Measurements from ENCODE around the gene SRC. TPM values are rescaled to one million over a fixed set of nuclear protein-coding genes. Genes with fewer than 3 reads are reported as not detected.

Gene SRC
- total RNA-seq, 2 experiments from 2014 or later, result 4.2 to 5.7 TPM

GRCh38 chr20:37346535-37347346 lies 801 bp downstream of the SRC start:
- intact Hi-C loops (cut with DNase I, micrococcal nuclease), result loop anchor here (2.0 to 5.0 kb wide), 2 partner anchors 54 to 58 kb away; partner anchors contain the start of gene MANBAL (in 1 of the 2)
- Mint-ChIP-seq H3K27me3 (no peaks in the 10 kb centered on the region), H3K4me1 (peaks cover 11% of the 10 kb centered on the region), H3K9me3 (ENCODE audit: low read depth) (no peaks in the 10 kb centered on the region), H3K27ac (no peak overlapping the region), H3K4me3 (peak overlapping the region; percentile 40), H3K36me3 (ENCODE audit: low read depth) (no peaks in the 10 kb centered on the region)
- ATAC-seq, result no peak
- POLR2A ChIA-PET, result no interaction called here
- DNase-seq, result no peak
- CTCF ChIA-PET, result no interaction called here

DNA sequence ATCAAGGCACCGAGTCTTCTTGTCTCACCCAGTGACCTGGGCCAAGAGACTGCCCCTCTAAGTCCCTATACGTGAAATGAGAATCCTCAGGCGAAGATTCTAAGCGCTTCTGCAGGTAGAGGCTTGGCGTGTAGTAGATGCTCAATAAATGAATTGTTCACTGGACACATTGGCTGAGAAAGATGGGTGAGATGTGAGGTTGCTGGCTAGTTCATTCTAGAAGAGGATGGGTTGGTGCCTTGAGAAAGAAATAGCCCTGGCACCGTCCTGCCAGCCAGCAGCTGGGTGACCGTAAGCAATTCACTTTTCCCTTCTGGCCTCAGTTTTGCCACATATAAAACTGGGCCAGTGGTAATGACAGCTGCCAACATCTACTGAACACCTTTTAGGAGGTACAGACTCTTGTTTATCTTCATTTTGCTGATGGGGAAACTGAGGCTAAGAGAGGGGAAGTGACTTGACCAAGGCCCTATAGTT lies 1.4 kb downstream of the SRC start:
- POLR2A ChIA-PET, result no interaction called here
- no peaks in the 10 kb centered on the region for H3K9me3 Mint-ChIP-seq (ENCODE audit: low read depth)
- CTCF ChIA-PET, result interaction anchor here (1.3 kb wide), 1 partner anchor 38 kb away, joined by 6 read pairs; no protein-coding TSS in a partner anchor
- ATAC-seq, result no peak
- peaks cover 11% of the 10 kb centered on the region for H3K4me1 Mint-ChIP-seq
- H3K27ac Mint-ChIP-seq, result no peak overlapping the region
- no peaks in the 10 kb centered on the region for H3K27me3 Mint-ChIP-seq
- H3K36me3 Mint-ChIP-seq (ENCODE audit: low read depth), result no peaks in the 10 kb centered on the region
- peak overlapping the region; percentile 40 for H3K4me3 Mint-ChIP-seq
- no peak for DNase-seq
- intact Hi-C loops (cut with DNase I, micrococcal nuclease), result loop anchor here (2.0 to 5.0 kb wide), 2 partner anchors 55 to 59 kb away; partner anchors contain the start of gene MANBAL (in 1 of the 2)

- ATAC-seq (peak; percentile 59), DNase-seq (peak; percentile 57)
- Mint-ChIP-seq H3K4me3 (no peak overlapping the region), H3K27me3 (no peaks in the 10 kb centered on the region), H3K4me1 (peaks cover 11% of the 10 kb centered on the region), H3K9me3 (ENCODE audit: low read depth) (no peaks in the 10 kb centered on the region), H3K27ac (no peak overlapping the region), H3K36me3 (ENCODE audit: low read depth) (no peaks in the 10 kb centered on the region)
- CTCF ChIA-PET, result interaction anchor here (0.5 to 1.3 kb wide), 3 partner anchors 24 to 156 kb away, joined by 3 to 6 read pairs (median 3); no protein-coding TSS in a partner anchor
- intact Hi-C loops (cut with DNase I, micrococcal nuclease), result loop anchor here (2.0 to 5.0 kb wide), 2 partner anchors 56 to 59 kb away; partner anchors contain the start of gene MANBAL (in 1 of the 2)
- POLR2A ChIA-PET, result interaction anchor here (0.6 kb wide), 1 partner anchor 14 kb away, joined by 3 read pairs; no protein-coding TSS in a partner anchor
These were observed 2.2 kb downstream of the SRC start for GRCh38 chr20:37347891-37348791.

- H3K4me1 Mint-ChIP-seq, result peaks cover 11% of the 10 kb centered on the region
- no peaks in the 10 kb centered on the region for H3K9me3 Mint-ChIP-seq (ENCODE audit: low read depth)
- H3K4me3 Mint-ChIP-seq, result no peak overlapping the region
- H3K27ac Mint-ChIP-seq, result no peak overlapping the region
- H3K36me3 Mint-ChIP-seq (ENCODE audit: low read depth), result no peaks in the 10 kb centered on the region
- intact Hi-C loops (cut with DNase I, micrococcal nuclease), result loop anchor here in 1 of 2 experiments (5.0 kb wide), 1 partner anchor 57 kb away; no protein-coding TSS in a partner anchor
- ATAC-seq (no peak), DNase-seq (no peak)
- ChIA-PET POLR2A (no interaction called here), CTCF (interaction anchor here (0.5 to 1.3 kb wide), 2 partner anchors 25 to 36 kb away, joined by 3 to 6 read pairs; no protein-coding TSS in a partner anchor)
- no peaks in the 10 kb centered on the region for H3K27me3 Mint-ChIP-seq
These were observed 3.0 kb downstream of the SRC start for GRCh38 chr20:37348792-37349516.

DNA sequence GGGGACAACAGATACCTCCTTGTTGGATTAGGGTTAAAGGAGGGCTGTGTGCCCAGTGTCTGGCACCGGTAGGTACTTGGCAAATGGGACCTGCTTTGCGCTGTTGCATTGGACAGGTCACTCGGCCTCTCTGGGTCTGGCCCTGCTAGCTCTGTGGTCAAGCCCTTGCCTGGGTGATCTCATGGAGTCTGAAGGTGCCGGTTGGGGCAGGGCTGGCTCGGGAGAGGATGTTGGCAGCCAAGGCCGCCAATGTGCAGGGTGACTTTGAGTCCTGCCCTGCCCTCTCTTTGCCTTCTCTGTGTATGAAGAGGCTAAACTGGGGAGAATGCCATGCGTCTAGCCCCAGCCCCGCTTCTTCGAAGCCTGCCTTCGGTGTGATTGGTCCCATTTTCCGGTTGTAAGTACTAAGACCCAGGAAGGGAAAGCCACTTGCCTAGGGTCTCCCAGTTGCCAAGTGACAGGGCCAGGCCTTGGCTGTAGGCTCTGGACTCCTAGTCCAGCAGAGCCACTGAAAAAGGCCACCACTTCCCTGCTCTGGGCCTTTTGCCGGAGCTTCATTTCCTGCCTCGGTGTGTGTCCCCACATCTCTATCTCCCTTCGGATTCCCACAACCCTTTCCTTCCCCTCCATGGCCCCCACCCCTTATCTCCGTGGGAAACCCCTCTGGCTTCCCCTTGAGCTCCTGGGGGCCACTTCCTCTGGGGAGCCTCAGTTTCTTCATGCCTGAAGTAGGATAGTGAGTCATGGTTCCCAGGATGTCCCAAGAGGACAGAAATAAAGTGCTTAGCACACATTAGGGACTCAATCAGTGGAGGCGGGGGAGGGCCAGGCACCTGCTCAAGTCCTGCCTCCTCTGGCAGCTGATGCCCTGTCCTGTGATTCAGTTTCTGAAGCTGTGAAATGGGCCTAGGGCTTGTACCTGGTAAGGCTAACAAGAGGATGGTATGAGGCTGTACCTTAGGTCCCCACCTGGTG lies 3.9 kb downstream of the SRC start:
- Mint-ChIP-seq H3K27ac (no peak overlapping the region), H3K27me3 (no peaks in the 10 kb centered on the region), H3K4me1 (peaks cover 11% of the 10 kb centered on the region), H3K36me3 (ENCODE audit: low read depth) (no peaks in the 10 kb centered on the region), H3K9me3 (ENCODE audit: low read depth) (no peaks in the 10 kb centered on the region), H3K4me3 (no peak overlapping the region)
- ChIA-PET POLR2A (no interaction called here), CTCF (interaction anchor here (0.6 kb wide), 1 partner anchor 13 kb away, joined by 3 read pairs; no protein-coding TSS in a partner anchor)
- intact Hi-C loops (cut with DNase I, micrococcal nuclease), result loop anchor here in 1 of 2 experiments (5.0 kb wide), 1 partner anchor 58 kb away; no protein-coding TSS in a partner anchor
- DNase-seq (no peak), ATAC-seq (no peak)

GRCh38 chr20:37350649-37351574 lies 5.0 kb downstream of the SRC start:
- no peaks in the 10 kb centered on the region for H3K27me3 Mint-ChIP-seq
- no peak overlapping the region for H3K4me3 Mint-ChIP-seq
- H3K4me1 Mint-ChIP-seq, result peaks cover 11% of the 10 kb centered on the region
- H3K27ac Mint-ChIP-seq, result no peak overlapping the region
- intact Hi-C loops (cut with DNase I, micrococcal nuclease), result no loop called here
- H3K36me3 Mint-ChIP-seq (ENCODE audit: low read depth), result no peaks in the 10 kb centered on the region
- ATAC-seq (no peak), DNase-seq (no peak)
- no peaks in the 10 kb centered on the region for H3K9me3 Mint-ChIP-seq (ENCODE audit: low read depth)
- ChIA-PET POLR2A (no interaction called here), CTCF (interaction anchor here (0.6 kb wide), 1 partner anchor 14 kb away, joined by 3 read pairs; no protein-coding TSS in a partner anchor)

DNA sequence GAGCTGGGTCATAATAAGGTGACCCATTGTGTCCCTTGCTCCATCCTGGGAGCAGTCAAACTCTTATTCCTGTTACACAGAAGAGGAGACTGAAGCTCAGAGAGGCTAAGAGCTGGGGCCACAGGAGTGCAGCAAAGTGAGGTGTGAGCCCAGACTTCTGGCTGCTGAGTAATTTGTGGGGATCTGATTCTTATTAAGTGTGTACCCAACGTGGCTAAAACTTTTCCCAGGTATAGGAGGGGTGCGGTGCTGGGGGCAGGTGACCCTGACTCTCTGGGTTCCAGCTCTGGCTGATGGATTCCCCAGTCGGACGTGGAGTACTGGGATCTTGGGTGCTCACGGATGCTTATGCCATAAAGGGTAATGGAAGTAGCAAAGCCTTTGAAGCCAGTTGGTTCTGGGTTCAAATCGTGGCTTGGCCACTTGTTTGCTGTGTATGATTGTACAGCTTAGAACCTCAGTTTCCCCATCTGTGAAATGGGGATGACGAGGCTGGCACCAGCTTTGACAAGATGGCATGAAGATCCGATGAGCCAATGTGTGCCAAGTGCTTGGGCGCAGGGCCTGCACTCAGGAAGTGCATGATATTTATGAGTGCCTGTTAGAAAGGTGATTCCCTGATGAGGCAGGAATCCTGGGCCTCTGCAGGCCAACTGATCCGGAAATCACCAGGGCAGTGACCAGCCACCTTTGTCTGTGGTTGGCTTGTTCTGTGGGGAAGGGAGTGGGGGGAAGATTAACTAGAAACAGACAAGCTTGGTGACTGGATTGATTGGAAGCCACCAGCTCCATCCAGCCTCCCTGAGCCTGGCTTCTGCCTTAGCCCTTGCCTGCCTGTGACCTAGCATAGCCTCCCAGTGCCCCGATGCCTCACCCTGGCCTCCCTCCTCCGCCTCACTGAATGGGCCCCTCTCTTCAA lies 6.0 kb downstream of the SRC start:
- Mint-ChIP-seq H3K27ac (no peak overlapping the region), H3K9me3 (ENCODE audit: low read depth) (no peaks in the 10 kb centered on the region), H3K4me1 (peaks cover 11% of the 10 kb centered on the region), H3K4me3 (no peak overlapping the region), H3K36me3 (ENCODE audit: low read depth) (no peaks in the 10 kb centered on the region), H3K27me3 (no peaks in the 10 kb centered on the region)
- ATAC-seq, result no peak
- no peak for DNase-seq
- intact Hi-C loops (cut with DNase I, micrococcal nuclease), result no loop called here
- ChIA-PET CTCF (interaction anchor here (0.6 to 1.3 kb wide), 2 partner anchors 41 to 149 kb away, joined by 3 read pairs; no protein-coding TSS in a partner anchor), POLR2A (no interaction called here)

DNA sequence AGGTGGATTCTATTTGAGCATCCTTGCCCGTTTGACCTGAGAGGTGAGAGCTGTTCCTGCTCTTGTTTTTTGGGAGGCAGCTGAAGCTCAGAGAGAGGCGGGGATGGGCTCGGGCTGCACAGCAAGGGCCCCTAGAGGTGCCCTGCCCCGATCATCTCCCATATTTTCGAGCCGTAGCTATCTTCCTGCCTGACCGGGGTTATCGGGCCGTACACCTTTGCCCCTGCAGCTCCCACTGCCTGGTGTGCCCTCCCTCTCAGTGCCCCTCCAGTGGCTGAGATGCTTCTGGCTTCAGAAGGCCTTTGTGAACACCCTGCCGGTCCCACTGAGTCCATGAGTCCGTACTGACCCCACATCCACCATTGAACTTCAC lies 6.7 kb downstream of the SRC start:
- H3K36me3 Mint-ChIP-seq (ENCODE audit: low read depth), result no peaks in the 10 kb centered on the region
- CTCF ChIA-PET, result interaction anchor here (0.6 to 1.3 kb wide), 2 partner anchors 40 to 148 kb away, joined by 3 read pairs; no protein-coding TSS in a partner anchor
- H3K27me3 Mint-ChIP-seq, result no peaks in the 10 kb centered on the region
- intact Hi-C loops (cut with DNase I, micrococcal nuclease), result no loop called here
- POLR2A ChIA-PET, result no interaction called here
- H3K9me3 Mint-ChIP-seq (ENCODE audit: low read depth), result no peaks in the 10 kb centered on the region
- DNase-seq, result no peak
- no peak for ATAC-seq
- H3K27ac Mint-ChIP-seq, result no peak overlapping the region
- peaks cover 6% of the 10 kb centered on the region for H3K4me1 Mint-ChIP-seq
- H3K4me3 Mint-ChIP-seq, result no peak overlapping the region
